ENCODE measurements around the gene COL20A1. TPM values are rescaled to one million over a fixed set of nuclear protein-coding genes. Genes with fewer than 3 reads are reported as not detected.

The COL20A1 gene
- total and polyA plus RNA-seq, 2 donors (not counting 1 experiment from before 2014, with no cell fraction given), result not detected

DNA sequence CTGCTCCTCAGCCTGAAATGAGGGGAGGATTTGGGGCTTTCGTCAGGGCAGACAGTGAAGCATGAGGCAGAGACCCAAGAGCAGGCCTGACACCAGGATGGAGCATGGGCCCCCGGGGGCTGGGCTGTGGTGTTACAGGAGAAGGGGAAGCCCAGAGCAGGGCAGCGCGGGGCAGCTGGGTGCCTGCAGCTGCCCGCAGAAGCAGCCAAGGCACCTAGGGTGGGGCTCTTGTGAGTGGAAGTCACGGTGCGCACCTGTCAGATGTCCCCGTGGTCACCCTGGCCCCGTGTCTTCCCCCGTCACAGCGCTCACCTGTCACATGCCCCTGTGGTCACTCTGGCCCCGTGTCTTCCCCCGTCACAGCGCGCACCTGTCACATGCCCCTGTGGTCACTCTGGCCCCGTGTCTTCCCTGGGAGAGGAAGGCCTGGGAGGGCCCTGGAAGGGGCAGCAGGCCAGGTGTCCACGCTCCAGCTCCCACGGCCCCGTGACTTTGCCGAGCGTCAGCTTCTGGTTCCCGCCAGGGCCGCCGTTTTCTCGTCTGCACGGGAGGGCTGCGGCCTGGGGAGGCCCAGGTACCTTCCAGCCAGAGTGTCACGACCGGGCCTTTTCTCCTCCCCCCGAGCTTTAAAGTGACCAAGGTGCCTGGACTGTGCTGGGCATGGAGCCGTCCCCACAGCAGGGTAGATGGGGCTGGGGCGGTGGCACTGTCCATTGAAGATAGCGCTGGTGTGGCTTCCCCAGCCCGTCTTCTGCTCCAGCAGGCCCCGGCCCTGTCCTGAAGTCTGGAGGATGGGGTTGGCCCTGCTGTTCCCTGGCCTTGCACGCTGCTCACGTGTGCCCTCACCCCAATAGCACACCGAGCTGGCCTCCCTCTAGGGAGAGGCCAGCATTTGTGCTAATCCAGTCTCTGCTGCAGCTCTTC lies 11.0 kb upstream of the COL20A1 start:
- H3K9me3 Mint-ChIP-seq (ENCODE audit: insufficient read depth), result no peaks in the 10 kb centered on the region
- ChIA-PET POLR2A (no interaction called here), CTCF (interaction anchor here (1.6 kb wide), 1 partner anchor 67 kb away, joined by 3 read pairs; no protein-coding TSS in a partner anchor)
- Histone ChIP-seq H3K79me2 (ENCODE audit: control insufficient read depth, insufficient read depth, low read length) (peaks cover 5% of the 10 kb centered on the region), H3K27me3 (replicated peaks in 1 of 4; ENCODE audit: control extremely low read depth in 1 of 4, control insufficient read depth in 3 of 4, insufficient read depth in 4 of 4, low read length in 3 of 4) (no peaks in the 10 kb centered on the region), H3K4me3 (ENCODE audit: control extremely low read depth in 1 of 5, extremely low read depth in 1 of 5, insufficient read depth in 1 of 5, low read depth in 2 of 5, low read length in 4 of 5) (no peak overlapping the region), H3K4me2 (replicated peaks; ENCODE audit: low read depth, low read length, poor library complexity, severe bottlenecking) (no peak overlapping the region), H4K20me1 (ENCODE audit: control insufficient read depth, insufficient read depth, low read length, poor library complexity, severe bottlenecking) (peaks cover 15% of the 10 kb centered on the region), H3K9me3 (ENCODE audit: control extremely low read depth in 1 of 3, control insufficient read depth in 2 of 3, insufficient read depth in 1 of 3, low read length in 2 of 3) (no peaks in the 10 kb centered on the region), H2AFZ (ENCODE audit: insufficient read depth, low read depth, low read length, poor library complexity, severe bottlenecking) (no peak overlapping the region), H3K36me3 (replicated peaks in 1 of 2; ENCODE audit: control extremely low read depth in 1 of 2, control insufficient read depth in 1 of 2, extremely low read depth in 1 of 2, insufficient read depth in 2 of 2, low read length in 1 of 2) (peaks cover 0 to 34% of the 10 kb centered on the region in 2 experiments), H3K9ac (ENCODE audit: low read length) (no peak overlapping the region), H3K27ac (ENCODE audit: low read length in 2 of 2) (no peak overlapping the region), H3K4me1 (ENCODE audit: control insufficient read depth in 2 of 2, insufficient read depth in 2 of 2, low read length in 2 of 2) (no peaks in the 10 kb centered on the region)
- 91% methylated on average over 37 of the region's 38 CpGs for WGBS (ENCODE audit: insufficient coverage)
- no peak for TF ChIP-seq EZH2 (IDR thresholded peaks at IDR 0.05; ENCODE audit: borderline replicate concordance, insufficient read depth, low read depth, low read length, poor library complexity, severe bottlenecking)
- TF ChIP-seq, protein P1, sequence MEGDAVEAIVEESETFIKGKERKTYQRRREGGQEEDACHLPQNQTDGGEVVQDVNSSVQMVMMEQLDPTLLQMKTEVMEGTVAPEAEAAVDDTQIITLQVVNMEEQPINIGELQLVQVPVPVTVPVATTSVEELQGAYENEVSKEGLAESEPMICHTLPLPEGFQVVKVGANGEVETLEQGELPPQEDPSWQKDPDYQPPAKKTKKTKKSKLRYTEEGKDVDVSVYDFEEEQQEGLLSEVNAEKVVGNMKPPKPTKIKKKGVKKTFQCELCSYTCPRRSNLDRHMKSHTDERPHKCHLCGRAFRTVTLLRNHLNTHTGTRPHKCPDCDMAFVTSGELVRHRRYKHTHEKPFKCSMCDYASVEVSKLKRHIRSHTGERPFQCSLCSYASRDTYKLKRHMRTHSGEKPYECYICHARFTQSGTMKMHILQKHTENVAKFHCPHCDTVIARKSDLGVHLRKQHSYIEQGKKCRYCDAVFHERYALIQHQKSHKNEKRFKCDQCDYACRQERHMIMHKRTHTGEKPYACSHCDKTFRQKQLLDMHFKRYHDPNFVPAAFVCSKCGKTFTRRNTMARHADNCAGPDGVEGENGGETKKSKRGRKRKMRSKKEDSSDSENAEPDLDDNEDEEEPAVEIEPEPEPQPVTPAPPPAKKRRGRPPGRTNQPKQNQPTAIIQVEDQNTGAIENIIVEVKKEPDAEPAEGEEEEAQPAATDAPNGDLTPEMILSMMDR (IDR thresholded peaks at IDR 0.05), result no peak
- H3K27me3 Mint-ChIP-seq, result no peaks in the 10 kb centered on the region
- peaks cover 1% of the 10 kb centered on the region for H3K4me1 Mint-ChIP-seq
- no peak overlapping the region for H3K27ac Mint-ChIP-seq
- intact Hi-C loops (cut with micrococcal nuclease), result no loop called here
- DNase-seq, result no peak
- ATAC-seq (ENCODE audit: low read depth), result no peak
- H3K4me3 Mint-ChIP-seq, result no peak overlapping the region

DNA sequence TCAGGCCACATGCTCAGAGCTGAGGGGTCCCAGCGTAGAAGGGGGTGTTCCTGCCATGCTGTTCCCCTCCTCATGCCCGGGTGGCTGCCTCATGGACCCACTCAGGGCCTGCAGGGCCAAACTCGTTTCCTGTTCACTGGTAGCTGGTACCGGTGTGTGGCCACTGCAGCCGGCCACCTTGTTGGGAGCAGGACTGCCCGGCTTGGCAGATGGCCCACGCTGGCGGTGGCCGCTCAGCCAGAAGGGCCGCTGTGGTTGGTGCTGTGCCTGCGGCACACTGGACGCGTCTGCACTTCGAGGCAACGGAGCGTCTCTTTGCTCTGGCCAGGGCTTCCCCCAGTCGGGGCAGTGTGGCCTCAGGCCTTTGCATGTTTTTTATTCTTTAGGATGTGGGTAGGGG lies 10.0 kb upstream of the COL20A1 start:
- Mint-ChIP-seq H3K27me3 (no peaks in the 10 kb centered on the region), H3K27ac (no peak overlapping the region), H3K9me3 (ENCODE audit: insufficient read depth) (no peaks in the 10 kb centered on the region), H3K4me3 (no peak overlapping the region), H3K4me1 (peaks cover 1% of the 10 kb centered on the region)
- Histone ChIP-seq H3K36me3 (replicated peaks in 1 of 2; ENCODE audit: control extremely low read depth in 1 of 2, control insufficient read depth in 1 of 2, extremely low read depth in 1 of 2, insufficient read depth in 2 of 2, low read length in 1 of 2) (peaks cover 0 to 36% of the 10 kb centered on the region in 2 experiments), H4K20me1 (ENCODE audit: control insufficient read depth, insufficient read depth, low read length, poor library complexity, severe bottlenecking) (peaks cover 6% of the 10 kb centered on the region), H3K27me3 (replicated peaks in 1 of 4; ENCODE audit: control extremely low read depth in 1 of 4, control insufficient read depth in 3 of 4, insufficient read depth in 4 of 4, low read length in 3 of 4) (no peaks in the 10 kb centered on the region), H3K4me3 (ENCODE audit: control extremely low read depth in 1 of 5, extremely low read depth in 1 of 5, insufficient read depth in 1 of 5, low read depth in 2 of 5, low read length in 4 of 5) (no peak overlapping the region), H3K27ac (ENCODE audit: low read length in 2 of 2) (no peak overlapping the region), H3K9ac (ENCODE audit: low read length) (no peak overlapping the region), H3K79me2 (ENCODE audit: control insufficient read depth, insufficient read depth, low read length) (no peaks in the 10 kb centered on the region), H3K4me2 (replicated peaks; ENCODE audit: low read depth, low read length, poor library complexity, severe bottlenecking) (no peak overlapping the region), H3K9me3 (ENCODE audit: control extremely low read depth in 1 of 3, control insufficient read depth in 2 of 3, insufficient read depth in 1 of 3, low read length in 2 of 3) (no peaks in the 10 kb centered on the region), H3K4me1 (ENCODE audit: control insufficient read depth in 2 of 2, insufficient read depth in 2 of 2, low read length in 2 of 2) (no peaks in the 10 kb centered on the region), H2AFZ (ENCODE audit: insufficient read depth, low read depth, low read length, poor library complexity, severe bottlenecking) (no peak overlapping the region)
- TF ChIP-seq, protein P1 (IDR thresholded peaks at IDR 0.05), result no peak
- no peak for TF ChIP-seq EZH2 (IDR thresholded peaks at IDR 0.05; ENCODE audit: borderline replicate concordance, insufficient read depth, low read depth, low read length, poor library complexity, severe bottlenecking)
- POLR2A ChIA-PET, result no interaction called here
- no peak for ATAC-seq (ENCODE audit: low read depth)
- no peak for DNase-seq
- 93% methylated on average over 17 of the region's 17 CpGs for WGBS (ENCODE audit: insufficient coverage)
- intact Hi-C loops (cut with micrococcal nuclease), result no loop called here
- CTCF ChIA-PET, result no interaction called here

All from B cell (primary cell).